Spleen (tissue), 11 donors: Measurements from ENCODE around the gene EHMT1. TPM values are rescaled to one million over a fixed set of nuclear protein-coding genes. Genes with fewer than 3 reads are reported as not detected.

Source experiments
- DNase-seq: peaks from one replicate; pipeline ENCODE4 v3.0.0-alpha.2; 2020
- H3K27ac ChIP-seq, 8 donors: fragments of 200-600 bp; sonication (generic) in 7 of 8; 1 replicate in 4 of 8; 2 replicates in 4 of 8; pipeline versions ENCODE4 v1.5.0 to v1.8.0; 2016 to 2021; ENCODE audit warnings: inconsistent platforms in 4 of 8, mild to moderate bottlenecking in 4 of 8, moderate library complexity in 1 of 8
- H3K27me3 ChIP-seq, 7 donors: fragments of 200-600 bp; sonication (generic) in 6 of 7; replicated peaks in 1 of 7; 1 replicate in 4 of 7; 2 replicates in 3 of 7; pipeline versions ENCODE4 v1.5.0 to v1.8.0; 2016 to 2021; ENCODE audit warnings: inconsistent platforms in 3 of 7, mild to moderate bottlenecking in 1 of 7
- H3K36me3 ChIP-seq, 6 donors: fragments of 200-600 bp; sonication (generic) in 5 of 6; 1 replicate in 4 of 6; 2 replicates in 2 of 6; pipeline versions ENCODE4 v1.5.0 to v1.8.0; 2016 to 2021; ENCODE audit warnings: inconsistent platforms in 2 of 6
- H3K4me1 ChIP-seq, 6 donors: fragments of 200-600 bp; sonication (generic) in 5 of 6; 1 replicate in 3 of 6; 2 replicates in 3 of 6; pipeline versions ENCODE4 v1.5.0 to v1.8.0; 2016 to 2021; ENCODE audit warnings: inconsistent platforms in 3 of 6
- H3K4me3 ChIP-seq, 8 donors: fragments of 200-600 bp; sonication (generic) in 7 of 8; 1 replicate in 4 of 8; 2 replicates in 4 of 8; pipeline versions ENCODE4 v1.5.0 to v1.8.0; 2016 to 2021; ENCODE audit warnings: inconsistent platforms in 4 of 8, mild to moderate bottlenecking in 4 of 8, moderate library complexity in 2 of 8
- H3K9me3 ChIP-seq, 8 donors: fragments of 200-600 bp; sonication (generic) in 7 of 8; 1 replicate in 4 of 8; 2 replicates in 4 of 8; pipeline versions ENCODE4 v1.5.0 to v1.8.0; 2016 to 2021; ENCODE audit warnings: inconsistent platforms in 4 of 8
- POLR2A ChIP-seq, 3 donors: fragments of 450-650 bp; IDR thresholded peaks; one replicate each; pipeline ENCODE4 v1.5.1; 2017; ENCODE audit warnings: antibody characterized with exemption in 3 of 3, mild to moderate bottlenecking in 1 of 3
- POLR2AphosphoS5 ChIP-seq, 3 donors: sonication (generic); formaldehyde crosslinking; IDR thresholded peaks; one replicate each; pipeline ENCODE4 v1.5.1; 2017; ENCODE audit warnings: antibody characterized with exemption in 3 of 3
- WGBS, 5 donors: extraction: QIAGEN DNeasy Blood & Tissue Kit in 3 of 5; methylation state at CpG; one replicate each; pipeline versions ENCODE4 v1.1.5 to v1.1.7; 2013 to 2018; 5-methylcytosine and 5-hydroxymethylcytosine counted together
- intact Hi-C: fragments of 100-400 bp; cut with DNase I; formaldehyde crosslinking; loops from one replicate; pipeline ENCODE4 v1.15.0; 2023; ENCODE audit warnings: low total_unique reads
- polyA plus RNA-seq, 3 donors: library from polyadenylated mRNA; stranded (reverse); fragments of 200-250 nt; gene quantifications; one replicate each; pipeline ENCODE4 v1.2.1, GENCODE V29; 2013
- total RNA-seq, 7 donors: library from RNA; depleted of rRNA in 3 of 7; stranded (reverse); fragments of >200 nt in 3 of 7; fragmentation: NEBNext Ultra II Directional in 4 of 7; extraction: Animal tissue kit (Norgen Biotek cat#: 25700) in 4 of 7; gene quantifications; one replicate each; pipeline versions ENCODE4 v1.1.0 to v1.2.1, GENCODE V29; 2016 to 2021
- TF ChIP-seq, protein P1 (sequence below), 11 experiments: fragments of 200-600 bp in 7 of 11; fragments of 450-650 bp in 4 of 11; sonication (generic) in 4 of 11; IDR thresholded peaks in 8 of 11; conservative IDR thresholded peaks in 3 of 11; 1 replicate in 7 of 11; 2 replicates in 4 of 11; pipeline versions ENCODE4 v1.4.0 to v1.8.0; 2016 to 2021; ENCODE audit warnings: antibody characterized with exemption in 11 of 11, inconsistent platforms in 4 of 11, mild to moderate bottlenecking in 1 of 11
- donor health status: healthy with polysubstance abuse.
- donor health status: DM: no; HTN: no; CAD: no; lungs with moderate emphysema.
- donor health status: DM: no; HTN: no; CAD: no.
- donor health status: Bipolar disorder and iron deficiency.
- donor health status: healthy.
- donor health status: DM: no; HTN: no; CAD: no.
- donor health status: DM: yes; HTN: yes; CAD: no.

The EHMT1 gene
- total and polyA plus RNA-seq, 10 donors: 35.5 to 163 (median 122) TPM

GRCh38 chr9:137582286-137582860 lies 36.4 kb upstream of the EHMT1 start:
- 81 to 87% (median 84%) methylated on average over 13 to 20 of the region's 20 CpGs for WGBS, 5 donors
- intact Hi-C loops: no loop called here
- DNase-seq: no peak
- H3K27ac ChIP-seq: no peak overlapping the region
- TF ChIP-seq POLR2A (IDR thresholded peaks at IDR 0.05) (no peak), POLR2AphosphoS5 (IDR thresholded peaks at IDR 0.05) (no peak)
- TF ChIP-seq, protein P1, sequence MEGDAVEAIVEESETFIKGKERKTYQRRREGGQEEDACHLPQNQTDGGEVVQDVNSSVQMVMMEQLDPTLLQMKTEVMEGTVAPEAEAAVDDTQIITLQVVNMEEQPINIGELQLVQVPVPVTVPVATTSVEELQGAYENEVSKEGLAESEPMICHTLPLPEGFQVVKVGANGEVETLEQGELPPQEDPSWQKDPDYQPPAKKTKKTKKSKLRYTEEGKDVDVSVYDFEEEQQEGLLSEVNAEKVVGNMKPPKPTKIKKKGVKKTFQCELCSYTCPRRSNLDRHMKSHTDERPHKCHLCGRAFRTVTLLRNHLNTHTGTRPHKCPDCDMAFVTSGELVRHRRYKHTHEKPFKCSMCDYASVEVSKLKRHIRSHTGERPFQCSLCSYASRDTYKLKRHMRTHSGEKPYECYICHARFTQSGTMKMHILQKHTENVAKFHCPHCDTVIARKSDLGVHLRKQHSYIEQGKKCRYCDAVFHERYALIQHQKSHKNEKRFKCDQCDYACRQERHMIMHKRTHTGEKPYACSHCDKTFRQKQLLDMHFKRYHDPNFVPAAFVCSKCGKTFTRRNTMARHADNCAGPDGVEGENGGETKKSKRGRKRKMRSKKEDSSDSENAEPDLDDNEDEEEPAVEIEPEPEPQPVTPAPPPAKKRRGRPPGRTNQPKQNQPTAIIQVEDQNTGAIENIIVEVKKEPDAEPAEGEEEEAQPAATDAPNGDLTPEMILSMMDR (IDR thresholded peaks at IDR 0.05 in 8 of 11, conservative IDR thresholded peaks at IDR 0.05 in 3 of 11): peak in 6 of 11 experiments; percentile 11 to 34 (median 24)
- peaks cover 0 to 65% (median 39%) of the 10 kb centered on the region in 6 donors for H3K36me3 ChIP-seq
- no peaks in the 10 kb centered on the region for H3K9me3 ChIP-seq
- no peaks in the 10 kb centered on the region for H3K27me3 ChIP-seq
- peaks cover 10 to 26% (median 17%) of the 10 kb centered on the region in 6 donors for H3K4me1 ChIP-seq
- no peak overlapping the region for H3K4me3 ChIP-seq

- H3K4me1 ChIP-seq: peaks cover 2 to 23% (median 11%) of the 10 kb centered on the region in 6 donors
- intact Hi-C loops: no loop called here
- H3K27ac ChIP-seq: no peak overlapping the region
- no peaks in the 10 kb centered on the region for H3K27me3 ChIP-seq
- no peak for DNase-seq
- TF ChIP-seq POLR2AphosphoS5 (IDR thresholded peaks at IDR 0.05) (no peak), POLR2A (IDR thresholded peaks at IDR 0.05) (no peak)
- TF ChIP-seq, protein P1 (IDR thresholded peaks at IDR 0.05 in 8 of 11, conservative IDR thresholded peaks at IDR 0.05 in 3 of 11): no peak
- peaks cover 0 to 75% (median 49%) of the 10 kb centered on the region in 6 donors for H3K36me3 ChIP-seq
- H3K9me3 ChIP-seq: no peaks in the 10 kb centered on the region
- WGBS, 5 donors: 81 to 90% (median 85%) methylated on average over 14 of the region's 14 CpGs
- H3K4me3 ChIP-seq: no peak overlapping the region
These were observed 35.5 kb upstream of the EHMT1 start for GRCh38 chr9:137583347-137583746.

GRCh38 chr9:137583957-137584356 lies 34.8 kb upstream of the EHMT1 start:
- TF ChIP-seq POLR2A (IDR thresholded peaks at IDR 0.05): no peak
- TF ChIP-seq, protein P1 (IDR thresholded peaks at IDR 0.05 in 8 of 11, conservative IDR thresholded peaks at IDR 0.05 in 3 of 11): no peak
- TF ChIP-seq POLR2AphosphoS5 (IDR thresholded peaks at IDR 0.05): no peak
- Histone ChIP-seq H3K27ac (no peak overlapping the region), H3K27me3 (no peaks in the 10 kb centered on the region), H3K36me3 (peaks cover 0 to 77% (median 49%) of the 10 kb centered on the region in 6 donors), H3K9me3 (no peaks in the 10 kb centered on the region), H3K4me1 (peaks cover 2 to 26% (median 11%) of the 10 kb centered on the region in 6 donors), H3K4me3 (no peak overlapping the region)
- WGBS, 5 donors: 84 to 93% (median 87%) methylated on average over 7 to 8 of the region's 8 CpGs
- no peak for DNase-seq
- intact Hi-C loops: no loop called here

DNA sequence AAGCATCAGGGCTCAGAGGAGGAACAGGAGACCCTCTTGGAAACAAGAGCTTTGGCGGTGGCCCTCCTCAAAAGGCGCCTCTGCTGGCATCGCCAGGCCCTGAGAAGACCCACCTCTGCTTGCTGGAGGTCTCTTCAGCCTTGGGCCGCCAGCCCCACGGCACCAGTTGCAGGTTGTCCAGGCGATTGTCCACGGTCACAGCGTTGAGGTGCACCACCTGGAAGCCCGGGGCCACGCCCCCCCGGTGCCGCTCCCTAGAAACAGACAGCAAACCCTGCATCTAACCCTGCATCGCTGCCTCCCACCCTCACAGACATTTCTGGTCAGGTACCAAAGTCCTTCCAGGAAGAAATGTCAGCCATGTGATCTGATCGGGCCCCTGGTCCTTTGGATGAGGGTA lies 32.0 kb upstream of the EHMT1 start:
- H3K27ac ChIP-seq: no peak overlapping the region
- peaks cover 6 to 34% (median 22%) of the 10 kb centered on the region in 6 donors for H3K4me1 ChIP-seq
- H3K36me3 ChIP-seq: peaks cover 0 to 67% (median 42%) of the 10 kb centered on the region in 6 donors
- TF ChIP-seq, protein P1 (IDR thresholded peaks at IDR 0.05 in 8 of 11, conservative IDR thresholded peaks at IDR 0.05 in 3 of 11): no peak
- TF ChIP-seq POLR2A (IDR thresholded peaks at IDR 0.05): no peak
- no peak for TF ChIP-seq POLR2AphosphoS5 (IDR thresholded peaks at IDR 0.05)
- no peak overlapping the region for H3K4me3 ChIP-seq
- H3K9me3 ChIP-seq: no peaks in the 10 kb centered on the region
- 93 to 100% (median 97%) methylated on average over 8 to 14 of the region's 14 CpGs for WGBS, 5 donors
- no peaks in the 10 kb centered on the region for H3K27me3 ChIP-seq
- DNase-seq: no peak
- intact Hi-C loops: no loop called here
